Muscle of leg (tissue), 11 donors: ENCODE results near the gene PPP3R1. TPM values are rescaled to one million over a fixed set of nuclear protein-coding genes. Genes with fewer than 3 reads are reported as not detected.
A peak's percentile ranks its signal among the peaks of the same experiment; 100 is the strongest.

Source experiments
- DNase-seq: peaks from one replicate; pipeline ENCODE4 v3.0.0; 2013
- H3K27ac ChIP-seq: one replicate; pipeline ENCODE4 v1.5.1; 2013; ENCODE audit warnings: mild to moderate bottlenecking, low read length, control low read depth
- H3K27me3 ChIP-seq: one replicate; pipeline ENCODE4 v1.6.1; 2013; ENCODE audit warnings: low read length; ENCODE audit not compliant: control insufficient read depth, insufficient read depth
- H3K36me3 ChIP-seq: one replicate; pipeline ENCODE4 v1.6.1; 2013; ENCODE audit warnings: low read length; ENCODE audit not compliant: control insufficient read depth, insufficient read depth
- H3K4me1 ChIP-seq: one replicate; pipeline ENCODE4 v1.6.1; 2013; ENCODE audit warnings: low read length; ENCODE audit not compliant: control insufficient read depth, insufficient read depth
- H3K4me3 ChIP-seq: one replicate; pipeline ENCODE4 v1.5.1; 2013; ENCODE audit warnings: low read length, control low read depth
- H3K9me3 ChIP-seq: replicated peaks from 2 replicates; pipeline ENCODE4 v1.6.1; 2013; ENCODE audit warnings: low read depth, low read length; ENCODE audit not compliant: control insufficient read depth
- WGBS: methylation state at CpG from one replicate; pipeline ENCODE4 v1.1.5; 2013; ENCODE audit warnings: missing lambda C conversion rate; ENCODE audit not compliant: insufficient coverage; 5-methylcytosine and 5-hydroxymethylcytosine counted together
- polyA plus RNA-seq, 8 donors: library from polyadenylated mRNA; unstranded; fragments of 120-200 nt; gene quantifications; one replicate each; pipeline versions ENCODE4 v1.2.1 to v1.2.3, GENCODE V29; 2013; ENCODE audit warnings: inconsistent platforms in 1 of 8, low replicate concordance in 1 of 8; ENCODE audit not compliant: insufficient read length in 8 of 8, insufficient read depth in 1 of 8
- total RNA-seq: library from RNA; stranded (reverse); fragments of 120-200 nt; gene quantifications from one replicate; pipeline ENCODE4 v1.2.4, GENCODE V29; 2013

PPP3R1 gene
- total and polyA plus RNA-seq, 9 donors, result 16.7 to 53.3 (median 45.9) TPM

GRCh38 chr2:68272246-68272994 lies 20.1 kb upstream of the PPP3R1 start:
- no peaks in the 10 kb centered on the region for H3K27me3 ChIP-seq
- no peaks in the 10 kb centered on the region for H3K4me1 ChIP-seq
- no peaks in the 10 kb centered on the region for H3K36me3 ChIP-seq
- no peak overlapping the region for H3K27ac ChIP-seq
- H3K4me3 ChIP-seq, result no peak overlapping the region
- WGBS, result no CpG with 5 or more reads among the region's 2 CpGs
- no peaks in the 10 kb centered on the region for H3K9me3 ChIP-seq
- peak; percentile 71 for DNase-seq

GRCh38 chr2:68266655-68267054 lies 14.3 kb upstream of the PPP3R1 start:
- no peaks in the 10 kb centered on the region for H3K36me3 ChIP-seq
- no CpG with 5 or more reads among the region's 1 CpG for WGBS

GRCh38 chr2:68263632-68264031 lies 11.3 kb upstream of the PPP3R1 start:
- DNase-seq, result no peak
- Histone ChIP-seq H3K4me1 (no peaks in the 10 kb centered on the region), H3K27ac (no peak overlapping the region), H3K4me3 (no peak overlapping the region), H3K27me3 (no peaks in the 10 kb centered on the region), H3K9me3 (no peaks in the 10 kb centered on the region), H3K36me3 (no peaks in the 10 kb centered on the region)
- no CpG with 5 or more reads among the region's 2 CpGs for WGBS

More at GRCh38 chr2:68266655-68267054, 14.3 kb upstream of the PPP3R1 start:
- Histone ChIP-seq H3K4me1 (no peaks in the 10 kb centered on the region), H3K4me3 (no peak overlapping the region), H3K9me3 (no peaks in the 10 kb centered on the region), H3K27me3 (no peaks in the 10 kb centered on the region), H3K27ac (no peak overlapping the region)
- no peak for DNase-seq

- no peaks in the 10 kb centered on the region for H3K36me3 ChIP-seq
- H3K4me3 ChIP-seq, result no peak overlapping the region
- no peaks in the 10 kb centered on the region for H3K9me3 ChIP-seq
- no peak for DNase-seq
- H3K27ac ChIP-seq, result no peak overlapping the region
- no peaks in the 10 kb centered on the region for H3K27me3 ChIP-seq
- no CpG with 5 or more reads among the region's 2 CpGs for WGBS
- H3K4me1 ChIP-seq, result no peaks in the 10 kb centered on the region
These were observed 6.5 kb upstream of the PPP3R1 start for GRCh38 chr2:68258851-68259250.

- H3K4me1 ChIP-seq, result no peaks in the 10 kb centered on the region
- no peak overlapping the region for H3K27ac ChIP-seq
- no peaks in the 10 kb centered on the region for H3K9me3 ChIP-seq
- H3K36me3 ChIP-seq, result no peaks in the 10 kb centered on the region
- peak; percentile 63 for DNase-seq
- H3K27me3 ChIP-seq, result no peaks in the 10 kb centered on the region
- H3K4me3 ChIP-seq, result no peak overlapping the region
- no CpG with 5 or more reads among the region's 1 CpG for WGBS
These were observed 3.7 kb upstream of the PPP3R1 start for GRCh38 chr2:68256093-68256450.

GRCh38 chr2:68253219-68254068 lies 1.1 kb upstream of the PPP3R1 start:
- H3K4me3 ChIP-seq, result peak overlapping the region; percentile 86
- peaks cover under 1% of the 10 kb centered on the region for H3K36me3 ChIP-seq
- DNase-seq, result peak; percentile 55
- H3K27me3 ChIP-seq, result no peaks in the 10 kb centered on the region
- H3K4me1 ChIP-seq, result peaks cover 6% of the 10 kb centered on the region
- WGBS, result no CpG with 5 or more reads among the region's 15 CpGs
- peak overlapping the region; percentile 98 for H3K27ac ChIP-seq
- H3K9me3 ChIP-seq, result no peaks in the 10 kb centered on the region

- Histone ChIP-seq H3K27me3 (no peaks in the 10 kb centered on the region), H3K27ac (peak overlapping the region; percentile 96), H3K36me3 (peaks cover 2% of the 10 kb centered on the region), H3K4me3 (peak overlapping the region; percentile 78), H3K4me1 (peaks cover 7% of the 10 kb centered on the region), H3K9me3 (no peaks in the 10 kb centered on the region)
- under 1% methylated on average over 68 of the region's 78 CpGs for WGBS
- DNase-seq, result peak; percentile 43
These were observed 405 bp downstream of the PPP3R1 start for GRCh38 chr2:68251855-68252399.

GRCh38 chr2:68251187-68251854 lies 1.0 kb downstream of the PPP3R1 start:
- no peaks in the 10 kb centered on the region for H3K9me3 ChIP-seq
- H3K4me1 ChIP-seq, result peaks cover 7% of the 10 kb centered on the region
- H3K27ac ChIP-seq, result peak overlapping the region; percentile 96
- H3K36me3 ChIP-seq, result peaks cover 2% of the 10 kb centered on the region
- WGBS, result 0% methylated on average over 32 of the region's 41 CpGs
- no peaks in the 10 kb centered on the region for H3K27me3 ChIP-seq
- peak overlapping the region; percentile 76 for H3K4me3 ChIP-seq
- DNase-seq, result peak; percentile 89

- Histone ChIP-seq H3K9me3 (no peaks in the 10 kb centered on the region), H3K36me3 (peaks cover 2% of the 10 kb centered on the region), H3K4me1 (peaks cover 7% of the 10 kb centered on the region), H3K4me3 (peak overlapping the region; percentile 76), H3K27me3 (no peaks in the 10 kb centered on the region), H3K27ac (peak overlapping the region; percentile 96)
- 19% methylated on average over 2 of the region's 15 CpGs for WGBS
- no peak for DNase-seq
These were observed 1.6 kb downstream of the PPP3R1 start for GRCh38 chr2:68250652-68251186.
